Trophoblast cell (in vitro differentiated cells and primary cell): ENCODE results near the gene KLHDC7B.

Source experiments
- DNase-seq, 2 donors: peaks; one replicate each; pipeline ENCODE4 v3.0.0-alpha.2; 2016
- H2AFZ ChIP-seq: 2 replicates; pipeline ENCODE4 v1.6.1; 2013; ENCODE audit warnings: low read length, moderate library complexity, mild to moderate bottlenecking; ENCODE audit not compliant: insufficient read depth, poor library complexity
- H2AK5ac ChIP-seq: 2 replicates; pipeline ENCODE4 v1.6.1; 2013; ENCODE audit warnings: mild to moderate bottlenecking, low read length
- H2BK120ac ChIP-seq: 2 replicates; pipeline ENCODE4 v1.6.1; 2013; ENCODE audit warnings: low read length, mild to moderate bottlenecking, moderate library complexity; ENCODE audit not compliant: insufficient read depth, poor library complexity
- H2BK12ac ChIP-seq: 2 replicates; pipeline ENCODE4 v1.6.1; 2013; ENCODE audit warnings: mild to moderate bottlenecking, low read length, moderate library complexity
- H2BK5ac ChIP-seq: 2 replicates; pipeline ENCODE4 v1.6.1; 2013; ENCODE audit warnings: low read length, low read depth, moderate library complexity, mild to moderate bottlenecking; ENCODE audit not compliant: poor library complexity
- H3K14ac ChIP-seq: 2 replicates; pipeline ENCODE4 v1.6.1; 2013; ENCODE audit warnings: mild to moderate bottlenecking, low read length
- H3K18ac ChIP-seq: 2 replicates; pipeline ENCODE4 v1.6.1; 2013; ENCODE audit warnings: mild to moderate bottlenecking, low read length
- H3K23ac ChIP-seq: 2 replicates; pipeline ENCODE4 v1.6.1; 2013; ENCODE audit warnings: low read length
- H3K27ac ChIP-seq: 2 replicates; pipeline ENCODE4 v1.5.1; 2013; ENCODE audit warnings: low read depth, mild to moderate bottlenecking, inconsistent platforms, low read length, moderate library complexity
- H3K27me3 ChIP-seq: 2 replicates; pipeline ENCODE4 v1.6.1; 2013; ENCODE audit warnings: inconsistent platforms, mild to moderate bottlenecking, low read length, moderate library complexity; ENCODE audit not compliant: insufficient read depth
- H3K36me3 ChIP-seq, 2 experiments: 1 replicate in 1 of 2; 2 replicates in 1 of 2; pipeline ENCODE4 v1.6.1; 2013; ENCODE audit warnings: low read length in 2 of 2, mild to moderate bottlenecking in 2 of 2, moderate library complexity in 1 of 2; ENCODE audit not compliant: insufficient read depth in 2 of 2, control insufficient read depth in 1 of 2
- H3K4ac ChIP-seq: 2 replicates; pipeline ENCODE4 v1.6.1; 2013; ENCODE audit warnings: low read depth, mild to moderate bottlenecking, low read length, moderate library complexity
- H3K4me1 ChIP-seq, 2 experiments: 1 replicate in 1 of 2; 2 replicates in 1 of 2; pipeline ENCODE4 v1.6.1; 2013; ENCODE audit warnings: low read length in 2 of 2, mild to moderate bottlenecking in 2 of 2, moderate library complexity in 1 of 2; ENCODE audit not compliant: insufficient read depth in 2 of 2, control insufficient read depth in 1 of 2
- H3K4me2 ChIP-seq: 2 replicates; pipeline ENCODE4 v1.6.1; 2013; ENCODE audit warnings: inconsistent platforms, mild to moderate bottlenecking, low read length, moderate library complexity
- H3K4me3 ChIP-seq: 2 replicates; pipeline ENCODE4 v1.5.1; 2013; ENCODE audit warnings: mild to moderate bottlenecking, low read depth, low read length, inconsistent platforms
- H3K79me1 ChIP-seq: one replicate; pipeline ENCODE4 v1.6.1; 2013; ENCODE audit warnings: low read length
- H3K79me2 ChIP-seq: 2 replicates; pipeline ENCODE4 v1.6.1; 2013; ENCODE audit warnings: low read length, mild to moderate bottlenecking; ENCODE audit not compliant: control insufficient read depth, insufficient read depth, poor library complexity
- H3K9ac ChIP-seq: 2 replicates; pipeline ENCODE4 v1.6.1; 2013; ENCODE audit warnings: mild to moderate bottlenecking, low read length
- H3K9me3 ChIP-seq: 2 replicates; pipeline ENCODE4 v1.6.1; 2013; ENCODE audit warnings: low read depth, mild to moderate bottlenecking, control low read depth, inconsistent platforms, low read length; ENCODE audit not compliant: insufficient read depth
- H4K12ac ChIP-seq: 2 replicates; pipeline ENCODE4 v1.6.1; 2013; ENCODE audit warnings: low read depth, mild to moderate bottlenecking, low read length, moderate library complexity
- H4K8ac ChIP-seq: 2 replicates; pipeline ENCODE4 v1.6.1; 2013; ENCODE audit warnings: low read depth, mild to moderate bottlenecking, low read length, moderate library complexity
- H4K91ac ChIP-seq: one replicate; pipeline ENCODE4 v1.6.1; 2013; ENCODE audit warnings: low read depth, mild to moderate bottlenecking, low read length, moderate library complexity
- WGBS: extraction: QIAGEN DNeasy Blood & Tissue Kit; methylation state at CpG from one replicate; pipeline ENCODE4 v1.1.7; 2013; ENCODE audit warnings: missing lambda C conversion rate; ENCODE audit not compliant: insufficient read length, insufficient coverage; ENCODE audit errors: extremely low coverage; 5-methylcytosine and 5-hydroxymethylcytosine counted together

KLHDC7B gene

DNA sequence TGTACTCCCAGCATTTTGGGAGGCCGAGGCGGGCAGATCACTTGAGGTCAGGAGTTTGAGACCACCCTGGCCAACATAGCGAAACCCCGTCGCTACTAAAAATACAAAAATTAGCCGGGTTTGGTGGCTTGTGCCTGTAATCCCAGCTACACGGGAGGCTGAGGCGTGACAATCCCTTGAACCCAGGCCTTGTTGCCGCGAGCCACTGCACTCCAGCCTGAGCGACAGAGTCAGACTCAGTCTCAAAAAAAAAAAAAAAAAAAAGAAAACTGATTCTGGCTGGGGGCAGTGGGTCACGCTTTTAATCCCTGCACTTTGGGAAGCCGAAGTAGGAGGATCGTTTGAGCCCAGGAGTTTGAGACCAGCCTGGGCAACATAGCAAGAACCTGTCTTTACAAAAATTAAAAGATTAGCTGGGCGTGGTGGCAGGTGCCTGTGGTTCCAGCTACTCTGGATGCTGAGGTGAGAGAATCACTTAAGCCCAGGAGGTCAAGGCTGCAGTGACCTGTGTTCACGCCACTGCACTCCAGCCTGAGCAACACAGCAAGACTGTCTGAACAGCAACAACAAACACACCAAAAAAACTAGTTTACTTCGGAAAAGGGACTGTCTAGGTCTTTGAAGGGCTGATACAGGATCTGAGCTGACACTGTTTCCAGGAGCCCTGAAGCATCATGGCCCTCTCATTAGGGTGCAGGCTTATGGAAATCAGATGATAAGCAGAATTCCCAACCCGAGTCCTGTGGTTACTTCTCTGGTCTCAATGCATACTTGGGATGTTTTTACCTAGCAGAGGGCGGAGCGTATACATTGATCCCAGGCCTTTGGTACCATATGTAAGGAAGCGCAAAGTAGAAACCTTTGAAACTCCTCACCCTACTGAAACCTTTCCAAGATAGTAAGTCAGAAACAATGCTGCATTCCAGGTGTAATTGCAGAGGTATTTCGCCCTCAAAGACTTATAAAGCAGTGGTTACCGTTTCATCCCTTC lies 38.7 kb downstream of the KLHDC7B start:
- DNase-seq, result peak; percentile 61 to 75
- no peak overlapping the region for H2BK12ac ChIP-seq
- peaks cover 8% of the 10 kb centered on the region for H3K79me1 ChIP-seq
- no peaks in the 10 kb centered on the region for H3K27me3 ChIP-seq
- no peak overlapping the region for H4K91ac ChIP-seq
- no CpG with 5 or more reads among the region's 23 CpGs for WGBS
- H3K14ac ChIP-seq, result no peak overlapping the region
- peaks cover 8% of the 10 kb centered on the region for H3K79me2 ChIP-seq
- no peak overlapping the region for H3K4me3 ChIP-seq
- no peak overlapping the region for H3K18ac ChIP-seq
- H2AFZ ChIP-seq, result no peak overlapping the region
- no peaks in the 10 kb centered on the region for H3K9me3 ChIP-seq
- no peak overlapping the region for H2BK120ac ChIP-seq
- no peak overlapping the region for H3K9ac ChIP-seq
- H2BK5ac ChIP-seq, result no peak overlapping the region
- no peak overlapping the region for H4K12ac ChIP-seq
- H3K27ac ChIP-seq, result no peak overlapping the region
- H3K4me2 ChIP-seq, result no peak overlapping the region
- no peak overlapping the region for H2AK5ac ChIP-seq
- no peak overlapping the region for H4K8ac ChIP-seq
- no peak overlapping the region for H3K23ac ChIP-seq
- H3K4ac ChIP-seq, result no peak overlapping the region
- H3K36me3 ChIP-seq, result peaks cover 14 to 15% of the 10 kb centered on the region in 2 experiments
- H3K4me1 ChIP-seq, result peaks cover 21 to 26% of the 10 kb centered on the region in 2 experiments

- no CpG with 5 or more reads among the region's 3 CpGs for WGBS
- no peak for DNase-seq
- no peak overlapping the region for H4K12ac ChIP-seq
- peaks cover 21 to 26% of the 10 kb centered on the region in 2 experiments for H3K4me1 ChIP-seq
- H3K27ac ChIP-seq, result no peak overlapping the region
- H2BK120ac ChIP-seq, result no peak overlapping the region
- H3K4me3 ChIP-seq, result no peak overlapping the region
- H3K4me2 ChIP-seq, result no peak overlapping the region
- H3K27me3 ChIP-seq, result no peaks in the 10 kb centered on the region
- H3K23ac ChIP-seq, result no peak overlapping the region
- peaks cover 7 to 12% of the 10 kb centered on the region in 2 experiments for H3K36me3 ChIP-seq
- H4K8ac ChIP-seq, result no peak overlapping the region
- no peak overlapping the region for H2BK5ac ChIP-seq
- no peaks in the 10 kb centered on the region for H3K9me3 ChIP-seq
- H3K79me2 ChIP-seq, result peaks cover 8% of the 10 kb centered on the region
- no peak overlapping the region for H4K91ac ChIP-seq
- no peak overlapping the region for H3K14ac ChIP-seq
- no peak overlapping the region for H3K18ac ChIP-seq
- no peak overlapping the region for H3K4ac ChIP-seq
- H2AK5ac ChIP-seq, result no peak overlapping the region
- H2AFZ ChIP-seq, result no peak overlapping the region
- no peak overlapping the region for H3K9ac ChIP-seq
- H3K79me1 ChIP-seq, result peaks cover 8% of the 10 kb centered on the region
- H2BK12ac ChIP-seq, result no peak overlapping the region
Measured at GRCh38 chr22:50585238-50585637, 39.5 kb downstream of the KLHDC7B start.

- no peak overlapping the region for H3K18ac ChIP-seq
- peaks cover 8% of the 10 kb centered on the region for H3K79me2 ChIP-seq
- H3K27ac ChIP-seq, result no peak overlapping the region
- no peak overlapping the region for H3K4me2 ChIP-seq
- no peak overlapping the region for H4K91ac ChIP-seq
- no peak overlapping the region for H4K12ac ChIP-seq
- no peak overlapping the region for H2BK120ac ChIP-seq
- H2BK5ac ChIP-seq, result no peak overlapping the region
- DNase-seq, result no peak
- H3K27me3 ChIP-seq, result no peaks in the 10 kb centered on the region
- H3K4me1 ChIP-seq, result peaks cover 21 to 26% of the 10 kb centered on the region in 2 experiments
- no peak overlapping the region for H3K4me3 ChIP-seq
- no peaks in the 10 kb centered on the region for H3K9me3 ChIP-seq
- H3K4ac ChIP-seq, result no peak overlapping the region
- no peak overlapping the region for H4K8ac ChIP-seq
- no peak overlapping the region for H2BK12ac ChIP-seq
- H2AK5ac ChIP-seq, result no peak overlapping the region
- H2AFZ ChIP-seq, result no peak overlapping the region
- no peak overlapping the region for H3K9ac ChIP-seq
- H3K79me1 ChIP-seq, result peaks cover 8% of the 10 kb centered on the region
- no peak overlapping the region for H3K23ac ChIP-seq
- H3K36me3 ChIP-seq, result peaks cover 4 to 8% of the 10 kb centered on the region in 2 experiments
- WGBS, result no CpG with 5 or more reads among the region's 8 CpGs
- H3K14ac ChIP-seq, result no peak overlapping the region
Measured at GRCh38 chr22:50585781-50586180, 40.1 kb downstream of the KLHDC7B start.

DNA sequence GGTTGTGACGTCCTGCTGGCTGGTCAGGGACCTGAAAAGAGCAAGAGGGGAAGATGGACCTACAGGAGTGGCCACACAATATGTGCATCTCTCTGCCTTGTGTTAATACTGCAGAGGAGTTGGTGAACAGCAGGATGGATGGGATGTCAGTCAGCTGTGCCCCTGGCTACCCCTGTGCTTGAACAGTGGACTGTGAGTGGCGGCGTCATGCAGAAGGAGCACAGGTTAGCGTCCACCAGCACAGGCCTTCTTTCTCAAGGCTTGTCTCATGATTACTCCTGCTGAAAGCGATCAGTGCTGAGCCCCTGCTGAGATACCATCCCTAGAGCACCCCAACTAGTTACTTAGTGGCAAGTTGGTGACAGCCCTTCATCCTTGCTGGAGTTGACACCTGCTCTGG lies 40.7 kb downstream of the KLHDC7B start:
- Histone ChIP-seq H2BK5ac (no peak overlapping the region), H3K27me3 (no peaks in the 10 kb centered on the region), H3K4ac (no peak overlapping the region), H3K79me1 (peaks cover 8% of the 10 kb centered on the region), H2AK5ac (no peak overlapping the region), H2AFZ (no peak overlapping the region), H3K27ac (no peak overlapping the region), H4K12ac (no peak overlapping the region), H3K18ac (no peak overlapping the region), H3K4me1 (peaks cover 19 to 24% of the 10 kb centered on the region in 2 experiments), H4K8ac (no peak overlapping the region), H3K9ac (no peak overlapping the region), H3K23ac (no peak overlapping the region), H2BK12ac (no peak overlapping the region), H3K79me2 (peaks cover 8% of the 10 kb centered on the region), H3K9me3 (no peaks in the 10 kb centered on the region), H4K91ac (no peak overlapping the region), H3K14ac (no peak overlapping the region), H3K36me3 (peaks cover 0 to 4% of the 10 kb centered on the region in 2 experiments), H3K4me3 (no peak overlapping the region), H2BK120ac (no peak overlapping the region), H3K4me2 (no peak overlapping the region)
- DNase-seq, result no peak
- no CpG with 5 or more reads among the region's 5 CpGs for WGBS
